ENCODE data around the gene MROH7. TPM values are rescaled to one million over a fixed set of nuclear protein-coding genes. Genes with fewer than 3 reads are reported as not detected.

MROH7 gene
- total RNA-seq, 1 donor from 2014 or later: 0.19 TPM

DNA sequence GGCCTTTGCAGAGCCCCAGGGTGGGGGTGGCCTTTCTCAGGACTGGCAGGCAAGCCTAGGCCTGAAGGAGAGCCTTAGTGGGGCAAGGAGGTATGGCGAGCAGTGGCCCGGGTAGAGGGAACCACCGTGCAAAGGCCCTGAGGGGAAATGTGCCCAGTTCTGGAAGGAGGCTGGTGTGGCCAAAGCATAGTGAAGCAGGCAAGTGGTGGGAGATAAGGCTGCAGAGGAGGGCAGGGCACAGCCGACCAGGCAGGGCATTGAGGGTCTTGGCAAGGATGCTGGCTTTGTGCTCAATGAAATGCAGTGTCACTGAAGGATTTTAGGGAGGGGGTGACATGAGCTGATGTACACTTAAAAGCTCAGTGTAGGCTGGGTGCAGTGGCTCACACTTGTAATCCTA lies 22.8 kb downstream of the MROH7 start:
- H3K4me3 Mint-ChIP-seq: no peak overlapping the region
- TF ChIP-seq, protein P1, sequence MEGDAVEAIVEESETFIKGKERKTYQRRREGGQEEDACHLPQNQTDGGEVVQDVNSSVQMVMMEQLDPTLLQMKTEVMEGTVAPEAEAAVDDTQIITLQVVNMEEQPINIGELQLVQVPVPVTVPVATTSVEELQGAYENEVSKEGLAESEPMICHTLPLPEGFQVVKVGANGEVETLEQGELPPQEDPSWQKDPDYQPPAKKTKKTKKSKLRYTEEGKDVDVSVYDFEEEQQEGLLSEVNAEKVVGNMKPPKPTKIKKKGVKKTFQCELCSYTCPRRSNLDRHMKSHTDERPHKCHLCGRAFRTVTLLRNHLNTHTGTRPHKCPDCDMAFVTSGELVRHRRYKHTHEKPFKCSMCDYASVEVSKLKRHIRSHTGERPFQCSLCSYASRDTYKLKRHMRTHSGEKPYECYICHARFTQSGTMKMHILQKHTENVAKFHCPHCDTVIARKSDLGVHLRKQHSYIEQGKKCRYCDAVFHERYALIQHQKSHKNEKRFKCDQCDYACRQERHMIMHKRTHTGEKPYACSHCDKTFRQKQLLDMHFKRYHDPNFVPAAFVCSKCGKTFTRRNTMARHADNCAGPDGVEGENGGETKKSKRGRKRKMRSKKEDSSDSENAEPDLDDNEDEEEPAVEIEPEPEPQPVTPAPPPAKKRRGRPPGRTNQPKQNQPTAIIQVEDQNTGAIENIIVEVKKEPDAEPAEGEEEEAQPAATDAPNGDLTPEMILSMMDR (conservative IDR thresholded peaks at IDR 0.05): no peak
- no peaks in the 10 kb centered on the region for H3K36me3 Mint-ChIP-seq
- H3K27ac Mint-ChIP-seq: no peak overlapping the region
- no peak for DNase-seq (ENCODE audit: extremely low spot score, unreplicated experiment)
- no peaks in the 10 kb centered on the region for H3K4me1 Mint-ChIP-seq (ENCODE audit: unreplicated experiment)
- H3K27me3 Mint-ChIP-seq: peaks cover 3% of the 10 kb centered on the region
- peaks cover 5% of the 10 kb centered on the region for H3K9me3 Mint-ChIP-seq

DNA sequence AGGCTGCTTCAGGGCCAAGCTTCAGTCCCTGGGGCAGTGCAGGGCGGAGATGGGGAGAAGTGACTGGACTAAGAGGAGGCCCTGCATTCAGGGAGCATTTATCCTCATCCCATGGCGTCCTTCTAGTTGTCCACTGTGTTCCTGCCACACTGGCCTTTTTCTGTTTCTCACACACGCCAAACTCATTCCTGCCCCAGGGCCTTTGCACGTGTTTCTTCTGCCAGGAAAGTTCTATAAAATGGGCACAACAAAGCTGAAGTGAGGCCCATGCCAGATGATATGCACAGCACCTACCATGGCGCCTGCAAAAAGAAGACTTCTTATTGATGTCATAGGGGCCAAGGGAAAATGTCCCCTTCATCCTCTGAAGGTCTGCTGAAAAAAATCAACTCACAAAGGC lies 24.3 kb downstream of the MROH7 start:
- Mint-ChIP-seq H3K4me3 (no peak overlapping the region), H3K4me1 (ENCODE audit: unreplicated experiment) (no peaks in the 10 kb centered on the region), H3K36me3 (no peaks in the 10 kb centered on the region), H3K27ac (no peak overlapping the region), H3K27me3 (peaks cover 3% of the 10 kb centered on the region), H3K9me3 (no peaks in the 10 kb centered on the region)
- TF ChIP-seq, protein P1 (conservative IDR thresholded peaks at IDR 0.05): no peak
- DNase-seq (ENCODE audit: extremely low spot score, unreplicated experiment): no peak

DNA sequence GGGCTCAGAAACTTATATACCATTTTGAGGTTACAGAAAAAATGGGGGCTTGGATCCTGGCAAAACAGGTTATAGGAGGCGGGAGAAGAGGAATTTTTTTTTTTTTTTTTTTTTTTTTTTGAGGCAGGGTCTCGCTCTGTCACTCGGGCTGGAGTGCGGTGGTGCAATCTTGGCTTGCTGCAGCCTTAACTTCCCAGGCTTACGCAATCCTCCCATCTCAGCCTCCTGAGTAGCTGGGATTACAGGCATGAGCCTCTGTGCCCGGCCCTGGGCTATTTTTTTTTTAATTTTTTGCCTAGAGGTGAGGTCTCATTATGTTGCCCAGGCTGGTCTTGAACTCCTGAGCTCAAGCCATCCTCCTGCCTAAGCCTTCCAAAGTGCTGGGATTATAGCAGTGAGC lies 24.7 kb downstream of the MROH7 start:
- no peaks in the 10 kb centered on the region for H3K4me1 Mint-ChIP-seq (ENCODE audit: unreplicated experiment)
- TF ChIP-seq, protein P1 (conservative IDR thresholded peaks at IDR 0.05): no peak
- peaks cover 3% of the 10 kb centered on the region for H3K27me3 Mint-ChIP-seq
- DNase-seq (ENCODE audit: extremely low spot score, unreplicated experiment): no peak
- H3K36me3 Mint-ChIP-seq: no peaks in the 10 kb centered on the region
- H3K4me3 Mint-ChIP-seq: no peak overlapping the region
- no peaks in the 10 kb centered on the region for H3K9me3 Mint-ChIP-seq
- H3K27ac Mint-ChIP-seq: no peak overlapping the region

DNA sequence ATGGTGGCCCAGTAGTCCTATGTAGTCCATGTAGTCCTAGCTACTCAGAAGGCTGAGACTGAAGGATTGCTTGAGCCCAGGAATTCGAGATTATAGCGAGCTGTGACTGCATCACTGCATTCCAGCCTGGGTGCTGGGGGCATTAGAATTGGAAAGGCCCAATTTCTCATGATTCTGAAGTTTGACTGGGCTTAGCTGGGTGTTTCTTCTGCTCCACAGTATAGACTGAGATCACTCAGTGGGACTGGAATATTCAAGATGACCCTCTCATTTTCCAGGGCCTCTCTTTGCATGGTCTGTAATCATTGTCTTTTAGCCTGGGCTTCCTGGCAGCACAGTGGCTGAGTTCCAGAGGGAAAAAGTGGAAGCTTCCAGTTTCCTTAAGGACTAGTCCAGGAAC lies 26.2 kb downstream of the MROH7 start:
- Mint-ChIP-seq H3K4me1 (ENCODE audit: unreplicated experiment) (peaks cover 8% of the 10 kb centered on the region), H3K27ac (no peak overlapping the region), H3K9me3 (no peaks in the 10 kb centered on the region), H3K27me3 (peaks cover 6% of the 10 kb centered on the region), H3K4me3 (no peak overlapping the region), H3K36me3 (no peaks in the 10 kb centered on the region)
- DNase-seq (ENCODE audit: extremely low spot score, unreplicated experiment): no peak
- TF ChIP-seq, protein P1 (conservative IDR thresholded peaks at IDR 0.05): no peak

DNA sequence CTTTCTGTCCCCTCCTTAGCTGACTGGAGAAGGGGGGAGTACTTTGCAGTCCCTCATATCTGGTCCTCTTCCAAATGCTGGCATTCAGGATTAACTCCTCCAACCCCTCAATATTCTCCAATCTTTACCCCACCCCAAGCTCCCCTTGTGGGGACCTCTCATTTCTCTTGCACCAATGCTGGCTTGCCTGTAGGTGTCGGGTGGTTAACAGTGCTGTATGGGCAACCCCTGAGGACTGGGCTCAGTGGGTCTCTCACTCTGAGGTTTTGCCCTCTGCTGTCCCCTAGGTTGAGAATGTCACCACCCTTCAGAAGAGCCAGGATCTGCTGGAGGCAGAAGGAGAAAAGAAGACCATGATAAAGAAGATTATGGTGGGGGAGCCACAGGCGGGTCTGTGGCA lies 27.0 kb downstream of the MROH7 start:
- peaks cover 8% of the 10 kb centered on the region for H3K4me1 Mint-ChIP-seq (ENCODE audit: unreplicated experiment)
- H3K9me3 Mint-ChIP-seq: no peaks in the 10 kb centered on the region
- H3K27ac Mint-ChIP-seq: no peak overlapping the region
- no peaks in the 10 kb centered on the region for H3K36me3 Mint-ChIP-seq
- no peak for DNase-seq (ENCODE audit: extremely low spot score, unreplicated experiment)
- TF ChIP-seq, protein P1 (conservative IDR thresholded peaks at IDR 0.05): no peak
- H3K4me3 Mint-ChIP-seq: no peak overlapping the region
- H3K27me3 Mint-ChIP-seq: peaks cover 6% of the 10 kb centered on the region

DNA sequence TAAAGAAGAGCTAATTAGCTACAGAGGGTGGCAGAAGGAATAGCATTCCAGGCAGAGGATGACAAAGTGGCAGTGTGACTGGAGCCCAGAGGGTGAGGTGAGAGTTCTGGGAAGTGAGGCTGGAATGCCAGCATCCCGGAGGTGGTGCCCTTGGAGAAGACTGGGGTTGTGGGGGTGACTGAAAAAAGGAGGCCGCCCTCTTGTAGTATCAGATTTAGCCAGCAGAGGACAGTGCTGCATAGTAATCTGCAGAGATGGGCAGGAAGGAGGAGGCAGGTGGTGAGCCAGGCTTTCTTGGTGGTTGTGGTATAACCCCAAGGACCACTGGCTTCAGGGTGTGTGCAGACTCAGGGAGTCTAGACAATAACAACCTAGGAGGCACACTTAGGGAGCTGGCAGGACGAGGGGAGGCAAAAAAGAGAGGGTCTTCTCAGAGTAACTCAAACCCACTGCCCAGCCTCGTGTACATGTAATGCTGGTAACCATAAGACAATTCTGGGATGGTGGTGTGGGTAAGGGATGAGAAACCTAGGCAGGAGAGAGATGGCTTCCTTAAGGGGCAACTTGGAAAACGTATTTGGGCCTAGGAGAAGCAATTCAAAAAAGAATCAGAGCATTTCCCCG lies 30.5 kb downstream of the MROH7 start:
- H3K27me3 Mint-ChIP-seq: peaks cover 3% of the 10 kb centered on the region
- H3K36me3 Mint-ChIP-seq: no peaks in the 10 kb centered on the region
- TF ChIP-seq, protein P1 (conservative IDR thresholded peaks at IDR 0.05): peak; percentile 80
- no peak overlapping the region for H3K4me3 Mint-ChIP-seq
- H3K27ac Mint-ChIP-seq: peak overlapping the region; percentile 12
- H3K4me1 Mint-ChIP-seq (ENCODE audit: unreplicated experiment): peaks cover 8% of the 10 kb centered on the region
- H3K9me3 Mint-ChIP-seq: no peaks in the 10 kb centered on the region
- no peak for DNase-seq (ENCODE audit: extremely low spot score, unreplicated experiment)

Data from type B pancreatic cell (in vitro differentiated cells).